ENCODE measurements around the gene LRRTM4.

DNA sequence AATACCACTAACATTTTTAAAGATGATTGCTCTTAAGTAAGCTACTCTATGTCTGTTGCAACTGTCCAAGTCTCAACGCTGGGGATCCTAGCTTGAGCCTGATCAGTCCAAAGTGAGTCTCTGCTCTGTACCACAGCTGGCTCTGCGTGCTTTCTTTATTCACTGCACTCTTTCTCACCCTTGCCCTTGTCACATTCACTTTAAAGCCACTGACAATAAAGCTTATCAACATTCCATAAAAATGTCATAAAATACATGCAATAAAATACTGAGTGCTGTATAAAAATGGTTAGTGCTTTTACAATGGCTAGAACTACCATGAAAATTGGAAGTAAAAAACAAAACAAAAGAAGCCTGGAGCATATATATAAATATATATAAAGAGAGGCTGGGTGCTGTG is 45.5 kb upstream of the LRRTM4 start:
- TF ChIP-seq EP300 (IDR thresholded peaks at IDR 0.05; ENCODE audit: borderline replicate concordance in 1 of 2, low read depth in 1 of 2, low read length in 1 of 2) (no peak), EZH2phosphoT487 (IDR thresholded peaks at IDR 0.05; ENCODE audit: borderline replicate concordance, low read depth) (no peak), YY1 (IDR thresholded peaks at IDR 0.05; ENCODE audit: low read depth) (no peak)
- TF ChIP-seq, protein P1, sequence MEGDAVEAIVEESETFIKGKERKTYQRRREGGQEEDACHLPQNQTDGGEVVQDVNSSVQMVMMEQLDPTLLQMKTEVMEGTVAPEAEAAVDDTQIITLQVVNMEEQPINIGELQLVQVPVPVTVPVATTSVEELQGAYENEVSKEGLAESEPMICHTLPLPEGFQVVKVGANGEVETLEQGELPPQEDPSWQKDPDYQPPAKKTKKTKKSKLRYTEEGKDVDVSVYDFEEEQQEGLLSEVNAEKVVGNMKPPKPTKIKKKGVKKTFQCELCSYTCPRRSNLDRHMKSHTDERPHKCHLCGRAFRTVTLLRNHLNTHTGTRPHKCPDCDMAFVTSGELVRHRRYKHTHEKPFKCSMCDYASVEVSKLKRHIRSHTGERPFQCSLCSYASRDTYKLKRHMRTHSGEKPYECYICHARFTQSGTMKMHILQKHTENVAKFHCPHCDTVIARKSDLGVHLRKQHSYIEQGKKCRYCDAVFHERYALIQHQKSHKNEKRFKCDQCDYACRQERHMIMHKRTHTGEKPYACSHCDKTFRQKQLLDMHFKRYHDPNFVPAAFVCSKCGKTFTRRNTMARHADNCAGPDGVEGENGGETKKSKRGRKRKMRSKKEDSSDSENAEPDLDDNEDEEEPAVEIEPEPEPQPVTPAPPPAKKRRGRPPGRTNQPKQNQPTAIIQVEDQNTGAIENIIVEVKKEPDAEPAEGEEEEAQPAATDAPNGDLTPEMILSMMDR (IDR thresholded peaks at IDR 0.05) = no peak

Data from SK-N-SH (cell line).